Neuronal stem cell (in vitro differentiated cells): ENCODE data around the gene ZC3H10.

Experiments used
- DNase-seq: peaks from one replicate; pipeline ENCODE4 v3.0.0-alpha.2; 2013; ENCODE audit warnings: low spot score
- H2AFZ ChIP-seq: one replicate; pipeline ENCODE4 v1.6.1; 2013; ENCODE audit warnings: mild to moderate bottlenecking, low read length, inconsistent platforms
- H2AK5ac ChIP-seq: 2 replicates; pipeline ENCODE4 v1.6.1; 2013; ENCODE audit warnings: low read depth, mild to moderate bottlenecking, inconsistent platforms, low read length, moderate library complexity, mixed read lengths
- H2BK120ac ChIP-seq: 2 replicates; pipeline ENCODE4 v1.6.1; 2013; ENCODE audit warnings: low read depth, mild to moderate bottlenecking, inconsistent platforms, low read length, moderate library complexity, mixed read lengths
- H2BK12ac ChIP-seq: one replicate; pipeline ENCODE4 v1.6.1; 2013; ENCODE audit warnings: low read length, inconsistent platforms
- H2BK15ac ChIP-seq: 2 replicates; pipeline ENCODE4 v1.6.1; 2013; ENCODE audit warnings: mild to moderate bottlenecking, low read length, inconsistent platforms, mixed read lengths
- H2BK5ac ChIP-seq: one replicate; pipeline ENCODE4 v1.6.1; 2013; ENCODE audit warnings: inconsistent platforms, mild to moderate bottlenecking, low read length, moderate library complexity
- H3K14ac ChIP-seq: one replicate; pipeline ENCODE4 v1.6.1; 2013; ENCODE audit warnings: low read length, inconsistent platforms
- H3K18ac ChIP-seq: 2 replicates; pipeline ENCODE4 v1.6.1; 2013; ENCODE audit warnings: low read length, inconsistent platforms
- H3K23ac ChIP-seq: 2 replicates; pipeline ENCODE4 v1.6.1; 2013; ENCODE audit warnings: low read depth, mild to moderate bottlenecking, mixed read lengths, low read length, inconsistent platforms; ENCODE audit not compliant: poor library complexity
- H3K27ac ChIP-seq: replicated peaks from 3 replicates; pipeline ENCODE4 v1.5.1; 2013; ENCODE audit warnings: low read length, inconsistent platforms
- H3K27me3 ChIP-seq, 3 experiments: 2 replicates each; pipeline ENCODE4 v1.6.1; 2013; ENCODE audit warnings: low read length in 3 of 3, mild to moderate bottlenecking in 2 of 3, inconsistent platforms in 1 of 3, low read depth in 1 of 3, mixed read lengths in 1 of 3, moderate library complexity in 1 of 3; ENCODE audit not compliant: control insufficient read depth in 3 of 3, insufficient read depth in 3 of 3
- H3K36me3 ChIP-seq, 2 donors: replicated peaks in 1 of 2; 2 replicates each; pipeline ENCODE4 v1.6.1; 2013; ENCODE audit warnings: low read length in 2 of 2; ENCODE audit not compliant: control insufficient read depth in 2 of 2, insufficient read depth in 2 of 2
- H3K4ac ChIP-seq: 2 replicates; pipeline ENCODE4 v1.6.1; 2013; ENCODE audit warnings: inconsistent platforms, mild to moderate bottlenecking, low read length, moderate library complexity
- H3K4me1 ChIP-seq, 2 donors: 1 replicate in 1 of 2; 2 replicates in 1 of 2; pipeline ENCODE4 v1.6.1; 2013; ENCODE audit warnings: low read length in 2 of 2, low read depth in 1 of 2; ENCODE audit not compliant: control insufficient read depth in 2 of 2, insufficient read depth in 1 of 2
- H3K4me2 ChIP-seq: one replicate; pipeline ENCODE4 v1.6.1; 2013; ENCODE audit warnings: mild to moderate bottlenecking, low read length, inconsistent platforms; ENCODE audit not compliant: insufficient read depth, poor library complexity, severe bottlenecking
- H3K4me3 ChIP-seq, 2 donors: 2 replicates each; pipeline ENCODE4 v1.5.1; 2013; ENCODE audit warnings: low read length in 2 of 2, mild to moderate bottlenecking in 2 of 2, inconsistent platforms in 1 of 2, moderate library complexity in 1 of 2
- H3K79me1 ChIP-seq: one replicate; pipeline ENCODE4 v1.6.1; 2013; ENCODE audit warnings: low read depth, mild to moderate bottlenecking, inconsistent platforms, low read length, moderate library complexity
- H3K9ac ChIP-seq: one replicate; pipeline ENCODE4 v1.6.1; 2013; ENCODE audit warnings: mild to moderate bottlenecking, low read depth, low read length, inconsistent platforms; ENCODE audit not compliant: poor library complexity
- H3K9me3 ChIP-seq, 2 donors: replicated peaks in 1 of 2; 2 replicates each; pipeline versions ENCODE3 to v1.6.1; 2013; ENCODE audit warnings: low read length in 2 of 2, mild to moderate bottlenecking in 2 of 2, inconsistent platforms in 1 of 2, low read depth in 1 of 2, mixed read lengths in 1 of 2, moderate library complexity in 1 of 2; ENCODE audit not compliant: control insufficient read depth in 2 of 2, insufficient read depth in 1 of 2
- H4K8ac ChIP-seq: one replicate; pipeline ENCODE4 v1.6.1; 2013; ENCODE audit warnings: low read depth, mild to moderate bottlenecking, inconsistent platforms, low read length, moderate library complexity
- H4K91ac ChIP-seq: one replicate; pipeline ENCODE4 v1.6.1; 2013; ENCODE audit warnings: low read length, low read depth, mild to moderate bottlenecking, inconsistent platforms; ENCODE audit not compliant: poor library complexity
- WGBS, 2 donors: extraction: QIAGEN DNeasy Blood & Tissue Kit; methylation state at CpG; one replicate each; pipeline ENCODE4 v1.1.7; 2013; ENCODE audit warnings: missing lambda C conversion rate in 2 of 2, mixed read lengths in 1 of 2; ENCODE audit not compliant: insufficient read length in 2 of 2, insufficient replicate concordance in 1 of 2; ENCODE audit errors: extremely low coverage in 2 of 2; 5-methylcytosine and 5-hydroxymethylcytosine counted together

Gene ZC3H10

DNA sequence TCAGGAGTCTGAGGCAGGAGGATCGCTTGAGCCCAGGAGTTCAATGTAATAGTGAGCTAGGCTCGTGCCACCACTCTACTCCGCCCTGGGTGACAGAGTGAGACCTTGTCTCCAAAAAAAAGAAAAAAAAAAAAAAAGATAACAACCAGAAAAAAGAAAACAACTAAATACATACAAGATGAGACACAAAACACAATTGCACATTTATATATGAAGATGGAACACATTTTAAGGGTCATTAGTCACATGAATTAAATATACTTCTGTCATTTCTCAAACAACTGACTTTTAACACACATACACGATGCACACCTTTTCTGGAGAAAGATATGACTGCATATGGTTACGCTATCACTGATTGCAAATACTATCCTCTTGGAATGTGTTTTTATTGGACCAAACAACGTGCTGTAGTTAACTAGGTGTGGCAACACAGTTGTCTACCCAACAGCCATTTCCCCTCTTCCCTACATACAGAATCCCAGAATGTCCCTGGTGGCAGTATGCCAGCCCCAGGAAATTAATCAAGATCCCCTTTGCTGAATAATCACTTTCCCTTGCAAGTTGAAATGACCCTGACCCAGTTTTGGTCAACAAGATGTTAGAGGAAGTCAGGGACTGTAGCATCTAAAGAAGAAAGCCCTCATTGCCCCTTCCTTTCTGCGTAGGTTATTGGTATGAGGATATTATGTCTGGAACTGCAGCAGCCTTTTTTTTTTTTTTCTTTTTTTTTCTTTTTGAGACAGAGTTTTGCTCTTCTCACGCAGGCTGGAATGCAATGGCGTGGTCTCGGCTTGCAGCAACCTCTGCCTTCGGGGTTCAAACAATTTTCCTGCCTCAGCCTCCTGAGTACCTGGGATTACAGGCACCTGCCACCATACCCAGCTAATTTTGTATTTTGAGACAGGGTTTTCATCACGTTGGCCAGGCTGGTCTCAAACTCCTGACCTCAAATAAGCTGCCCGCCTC lies 28.7 kb downstream of the ZC3H10 start:
- H4K91ac ChIP-seq, result no peak overlapping the region
- H2BK5ac ChIP-seq, result no peak overlapping the region
- H2AFZ ChIP-seq, result no peak overlapping the region

DNA sequence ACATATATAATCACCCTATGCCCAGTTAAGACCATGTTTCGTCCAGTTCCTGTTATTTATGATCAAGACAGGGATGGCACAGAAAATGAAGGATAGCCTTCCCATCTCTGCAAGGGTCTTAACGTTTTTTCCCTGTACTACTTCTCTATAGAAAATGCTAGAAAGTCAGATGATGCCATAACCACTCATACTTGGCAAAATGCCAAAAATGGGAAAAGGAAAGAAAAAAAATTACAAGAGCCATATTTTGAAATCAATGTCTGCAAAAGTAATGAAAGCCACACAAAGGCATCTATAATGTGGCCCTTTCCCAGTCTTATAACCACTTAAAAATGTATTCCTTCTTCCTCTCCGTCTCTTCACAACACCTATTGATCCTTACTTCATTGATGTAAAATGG lies 32.5 kb downstream of the ZC3H10 start:
- Histone ChIP-seq H4K91ac (no peak overlapping the region), H3K18ac (no peak overlapping the region), H3K4me1 (peaks cover 5 to 10% of the 10 kb centered on the region in 2 donors), H3K14ac (no peak overlapping the region), H2BK15ac (no peak overlapping the region), H3K4me2 (no peak overlapping the region), H3K36me3 (peaks cover 11 to 14% of the 10 kb centered on the region in 2 donors), H2BK120ac (no peak overlapping the region), H2BK5ac (no peak overlapping the region), H3K9me3 (no peaks in the 10 kb centered on the region), H2BK12ac (no peak overlapping the region), H2AK5ac (no peak overlapping the region), H4K8ac (no peak overlapping the region), H3K23ac (no peak overlapping the region), H3K27me3 (no peaks in the 10 kb centered on the region), H2AFZ (no peak overlapping the region), H3K27ac (no peak overlapping the region), H3K4me3 (no peak overlapping the region), H3K79me1 (no peaks in the 10 kb centered on the region), H3K4ac (no peak overlapping the region), H3K9ac (no peak overlapping the region)
- WGBS, 2 donors, result no CpG with 5 or more reads among the region's 3 CpGs
- DNase-seq, result no peak

More for the DNA sequence above, 28.7 kb downstream of the ZC3H10 start:
- DNase-seq, result no peak
- Histone ChIP-seq H2AK5ac (no peak overlapping the region), H3K4me3 (no peak overlapping the region), H3K27ac (no peak overlapping the region), H2BK12ac (no peak overlapping the region), H3K9ac (no peak overlapping the region), H4K8ac (no peak overlapping the region), H3K79me1 (no peaks in the 10 kb centered on the region), H3K14ac (no peak overlapping the region), H3K9me3 (no peaks in the 10 kb centered on the region), H2BK15ac (no peak overlapping the region), H3K4me1 (peaks cover 0 to 3% of the 10 kb centered on the region in 2 donors), H3K4ac (no peak overlapping the region), H3K4me2 (no peak overlapping the region), H3K18ac (no peak overlapping the region), H3K36me3 (peaks cover 27 to 38% of the 10 kb centered on the region in 2 donors), H3K27me3 (no peaks in the 10 kb centered on the region), H2BK120ac (no peak overlapping the region), H3K23ac (no peak overlapping the region)
- no CpG with 5 or more reads among the region's 13 CpGs for WGBS, 2 donors

DNA sequence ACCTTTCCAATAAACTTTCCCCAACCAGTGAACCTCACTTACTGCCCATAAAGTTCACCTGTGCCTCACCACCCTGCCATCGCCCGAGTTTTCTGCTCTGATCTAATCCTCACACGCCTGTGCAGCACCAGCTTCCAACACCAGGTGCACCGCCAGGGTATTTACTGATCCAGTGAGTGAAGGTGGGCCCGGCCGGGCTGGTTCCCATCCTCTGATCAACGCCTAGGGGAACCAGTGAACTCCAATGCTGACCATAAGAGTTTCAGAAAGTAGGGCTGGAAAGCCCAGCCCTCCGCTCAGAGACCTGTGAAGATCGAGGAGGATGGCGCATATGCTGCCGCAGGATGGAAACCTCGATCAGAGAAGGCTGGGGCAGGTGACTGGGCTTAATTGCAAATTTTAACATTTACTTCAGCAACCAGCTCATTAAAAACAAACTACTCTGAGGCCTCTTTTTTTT lies 33.6 kb downstream of the ZC3H10 start:
- H2BK5ac ChIP-seq, result peak overlapping the region; percentile 55
- H3K4me3 ChIP-seq, result peak overlapping the region; percentile 78 to 82
- no peak overlapping the region for H3K4ac ChIP-seq
- H2BK120ac ChIP-seq, result no peak overlapping the region
- H3K27me3 ChIP-seq, result no peaks in the 10 kb centered on the region
- H3K4me2 ChIP-seq, result peak overlapping the region; percentile 66
- H3K36me3 ChIP-seq, result peaks cover 16 to 17% of the 10 kb centered on the region in 2 donors
- DNase-seq, result no peak
- peak overlapping the region; percentile 85 for H3K18ac ChIP-seq
- H4K91ac ChIP-seq, result no peak overlapping the region
- H3K4me1 ChIP-seq, result peaks cover 5 to 10% of the 10 kb centered on the region in 2 donors
- H3K9ac ChIP-seq, result no peak overlapping the region
- H2AK5ac ChIP-seq, result no peak overlapping the region
- no peaks in the 10 kb centered on the region for H3K9me3 ChIP-seq
- WGBS, 2 donors, result no CpG with 5 or more reads among the region's 12 CpGs
- no peak overlapping the region for H2BK15ac ChIP-seq
- H3K14ac ChIP-seq, result no peak overlapping the region
- H3K79me1 ChIP-seq, result no peaks in the 10 kb centered on the region
- peak overlapping the region; percentile 91 for H2AFZ ChIP-seq
- H3K23ac ChIP-seq, result no peak overlapping the region
- no peak overlapping the region for H2BK12ac ChIP-seq
- H3K27ac ChIP-seq, result peak overlapping the region; percentile 88
- H4K8ac ChIP-seq, result no peak overlapping the region

DNA sequence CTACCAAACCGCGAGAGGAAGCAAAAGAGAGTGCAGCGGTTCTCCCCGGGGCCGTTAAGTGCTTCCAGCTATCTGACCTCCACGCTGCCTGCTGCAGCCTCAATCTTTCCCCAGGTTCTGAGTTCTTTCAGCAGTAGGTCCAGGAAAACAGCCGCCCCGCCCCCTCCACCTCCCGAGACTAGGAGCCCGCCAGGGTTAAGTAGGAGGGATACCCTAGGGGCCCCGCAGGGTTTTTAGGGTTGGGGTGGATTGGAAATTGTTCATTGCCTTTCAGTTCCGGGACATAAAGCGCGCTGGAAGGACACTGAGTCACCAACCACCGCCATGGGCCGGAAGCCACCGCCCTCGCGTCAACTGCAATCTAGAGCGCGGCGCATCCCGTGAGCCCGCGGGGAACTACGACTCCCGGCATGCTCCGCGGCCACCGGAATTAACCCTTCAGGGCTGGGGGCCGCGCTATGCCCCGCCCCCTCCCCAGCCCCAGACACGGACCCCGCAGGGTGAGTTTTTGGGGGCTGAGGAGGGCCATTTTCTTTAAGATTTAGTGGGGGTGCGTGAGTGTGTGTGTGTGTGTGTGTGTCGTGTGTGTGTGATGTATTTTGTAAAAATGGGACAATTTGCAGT lies 34.2 kb downstream of the ZC3H10 start, which contains the start of gene MYL6B:
MYL6B (plus strand) TSS at position 456 of the 624 bp plus-strand sequence. CDS start 1,332 bp downstream, outside the sequence.
- peak within 1 kb of the TSS; percentile 85 for H3K18ac ChIP-seq
- H3K27ac ChIP-seq, result peak within 1 kb of the TSS; percentile 88
- no peak within 1 kb of the TSS for H3K4ac ChIP-seq
- H2BK15ac ChIP-seq, result peak within 1 kb of the TSS; percentile 15
- no peaks in the 10 kb centered on the region for H3K27me3 ChIP-seq
- H3K36me3 ChIP-seq, result peaks cover 16 to 17% of the 10 kb centered on the region in 2 donors
- no CpG with 5 or more reads among the region's 37 CpGs for WGBS, 2 donors
- peak within 1 kb of the TSS; percentile 55 for H2BK5ac ChIP-seq
- H4K91ac ChIP-seq, result no peak within 1 kb of the TSS
- no peaks in the 10 kb centered on the region for H3K79me1 ChIP-seq
- no peak within 1 kb of the TSS for H2BK12ac ChIP-seq
- peak within 1 kb of the TSS; percentile 91 for H2AFZ ChIP-seq
- peak within 1 kb of the TSS; percentile 78 to 92 for H3K4me3 ChIP-seq
- H2AK5ac ChIP-seq, result no peak within 1 kb of the TSS
- peak; percentile 86 for DNase-seq
- H3K9ac ChIP-seq, result peak within 1 kb of the TSS; percentile 67
- peaks cover 6 to 11% of the 10 kb centered on the region in 2 donors for H3K4me1 ChIP-seq
- H4K8ac ChIP-seq, result no peak within 1 kb of the TSS
- H2BK120ac ChIP-seq, result no peak within 1 kb of the TSS
- no peak within 1 kb of the TSS for H3K14ac ChIP-seq
- peak within 1 kb of the TSS; percentile 82 for H3K4me2 ChIP-seq
- H3K23ac ChIP-seq, result peak within 1 kb of the TSS; percentile 94
- no peaks in the 10 kb centered on the region for H3K9me3 ChIP-seq
